Heart left ventricle (tissue), 13 donors: ENCODE data around the gene KCNMB2.

Source experiments
- CTCF ChIP-seq, 12 donors: fragments of 200-600 bp; sonication (generic) in 4 of 12; IDR thresholded peaks; one replicate each; pipeline versions ENCODE4 v1.5.0 to v1.8.0; 2018 to 2022; ENCODE audit warnings: antibody characterized with exemption in 12 of 12, mild to moderate bottlenecking in 5 of 12
- POLR2A ChIP-seq, 2 donors: fragments of 450-650 bp; IDR thresholded peaks; one replicate each; pipeline ENCODE4 v1.6.1; 2017; ENCODE audit warnings: antibody characterized with exemption in 2 of 2, mild to moderate bottlenecking in 2 of 2, moderate library complexity in 2 of 2
- donor health status: ischemic (EF 13 %, LVEDD 7.1; RV severe dilation, severe dysfunction).
- donor health status: DM: no; HTN: yes; CAD: no.
- donor health status: DM: no; HTN: no; CAD: no.
- donor health status: ischemic (EF 25% LVEDD 6.9; RV normal size, moderate dysfunction).
- donor health status: ischemic (EF 25% LVEDD 5.7; RV mildly dilated, moderate dysfunction).
- donor health status: ischemic (EF 35%, LVEDD 5.7; RV mildly dilated, moderate dysfunction).
- donor health status: nonischemic (EF 11% LVEDD 7.7; RV severe dilation, severe dysfunction).
- donor health status: DM: yes; HTN: yes; CAD: no.
- donor health status: PGD.
- donor health status: ischemic (EF 29% LVEDD 5.4; RV normal size, mild dysfunction).
- donor health status: nonischemic (EF 23%, LVEDD 6.1; RV moderate dilation, normal function).

GRCh38 chr3:178588628-178589027 lies 52.4 kb downstream of the KCNMB2 start:
- TF ChIP-seq CTCF (IDR thresholded peaks at IDR 0.05) (no peak), POLR2A (IDR thresholded peaks at IDR 0.05) (no peak)
